ENCODE results near the gene SCAF4.
"Not testable (repeated sequence)": the region's sequence is repeated elsewhere in the genome, so short reads cannot be mapped to it uniquely, and the experiment has no call there.

- TF ChIP-seq POLR2A, EP300 (IDR thresholded peaks at IDR 0.05): not testable (repeated sequence)
Measured at GRCh38 chr21:31654821-31655580, 76.9 kb downstream of the SCAF4 start.
